KMS-11 (cell line): ENCODE measurements around the gene MGAT1.
"Not testable (repeated sequence)": the region's sequence is repeated elsewhere in the genome, so short reads cannot be mapped to it uniquely, and the experiment has no call there.

ENCODE experiments used
- H2AFZ ChIP-seq: fragments of 200-600 bp; sonication (generic); 2 replicates; pipeline ENCODE4 v1.6.1; 2016; ENCODE audit warnings: antibody characterized with exemption, mixed run types, low read depth
- H3K27ac ChIP-seq: fragments of 200-600 bp; sonication (generic); 2 replicates; pipeline ENCODE4 v1.6.1; 2016; ENCODE audit warnings: mild to moderate bottlenecking, mixed run types
- H3K27me3 ChIP-seq: fragments of 200-600 bp; sonication (generic); 2 replicates; pipeline ENCODE4 v1.6.1; 2017; ENCODE audit warnings: mild to moderate bottlenecking, low read depth, mixed run types, moderate library complexity; ENCODE audit not compliant: insufficient read depth
- H3K36me3 ChIP-seq: fragments of 200-600 bp; sonication (generic); 2 replicates; pipeline ENCODE4 v1.6.1; 2017; ENCODE audit warnings: mild to moderate bottlenecking, mixed run types; ENCODE audit not compliant: insufficient read depth
- H3K4me1 ChIP-seq: fragments of 200-600 bp; sonication (generic); 2 replicates; pipeline ENCODE4 v1.6.1; 2016; ENCODE audit warnings: mild to moderate bottlenecking, low read depth, mixed run types; ENCODE audit not compliant: poor library complexity, severe bottlenecking
- H3K4me2 ChIP-seq: fragments of 200-600 bp; sonication (generic); 2 replicates; pipeline ENCODE4 v1.7.0; 2016; ENCODE audit warnings: mild to moderate bottlenecking, mixed run types
- H3K4me3 ChIP-seq: fragments of 200-600 bp; sonication (generic); IDR thresholded peaks from 2 replicates; pipeline ENCODE4 v1.6.1; 2017; ENCODE audit warnings: low read depth, low read length, mixed read lengths; ENCODE audit not compliant: insufficient read depth
- H3K79me2 ChIP-seq: fragments of 200-600 bp; sonication (generic); 2 replicates; pipeline ENCODE4 v1.6.1; 2016; ENCODE audit warnings: low read depth, mixed run types; ENCODE audit not compliant: insufficient read depth
- H3K9ac ChIP-seq: fragments of 200-600 bp; sonication (generic); 2 replicates; pipeline ENCODE4 v1.6.1; 2016; ENCODE audit warnings: mild to moderate bottlenecking, mixed run types
- H4K20me1 ChIP-seq: fragments of 200-600 bp; sonication (generic); 2 replicates; pipeline ENCODE4 v1.6.1; 2016; ENCODE audit warnings: mild to moderate bottlenecking, mixed run types; ENCODE audit not compliant: insufficient read depth
- TF ChIP-seq, protein P1 (sequence below): fragments of 200-600 bp; sonication (generic); conservative IDR thresholded peaks from 2 replicates; pipeline ENCODE4 v1.6.1; 2017; ENCODE audit warnings: low read depth, mild to moderate bottlenecking, antibody characterized with exemption, low read length, moderate library complexity, mixed read lengths

The MGAT1 gene

DNA sequence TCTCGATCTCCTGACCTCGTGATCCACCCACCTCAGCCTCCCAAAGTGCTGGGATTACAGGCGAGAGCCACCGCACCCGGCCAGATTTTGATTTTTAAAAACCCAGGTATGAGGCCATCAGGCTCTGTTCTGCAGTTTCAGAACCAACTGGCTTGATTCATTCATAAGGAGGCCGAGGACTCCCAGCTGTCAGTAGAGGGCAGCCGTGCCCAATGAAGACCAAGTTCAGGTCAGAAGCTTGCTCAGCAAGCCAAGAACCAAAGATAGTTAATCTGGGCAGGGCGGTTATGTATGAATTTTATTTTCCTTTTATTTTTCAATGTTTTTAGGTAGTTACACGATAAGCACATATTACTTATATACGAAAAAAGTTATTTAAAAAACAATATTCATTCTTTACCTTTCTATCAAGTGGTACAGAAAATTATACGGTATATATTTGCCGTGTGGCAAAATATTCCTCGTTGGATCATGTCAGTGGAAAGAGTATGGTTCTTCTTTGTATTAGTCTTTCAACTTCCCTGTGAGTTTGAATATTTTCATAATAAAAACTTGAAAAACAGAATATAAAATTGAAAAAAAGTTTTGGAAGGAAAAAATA is 18.0 kb downstream of the MGAT1 start:
- Histone ChIP-seq H3K4me1 (no peaks in the 10 kb centered on the region), H3K9ac (no peak overlapping the region), H3K4me3 (no peak overlapping the region), H3K27me3 (no peaks in the 10 kb centered on the region), H3K4me2 (no peak overlapping the region), H2AFZ (no peak overlapping the region), H3K27ac (no peak overlapping the region), H3K36me3 (no peaks in the 10 kb centered on the region), H3K79me2 (no peaks in the 10 kb centered on the region), H4K20me1 (no peaks in the 10 kb centered on the region)
- TF ChIP-seq, protein P1, sequence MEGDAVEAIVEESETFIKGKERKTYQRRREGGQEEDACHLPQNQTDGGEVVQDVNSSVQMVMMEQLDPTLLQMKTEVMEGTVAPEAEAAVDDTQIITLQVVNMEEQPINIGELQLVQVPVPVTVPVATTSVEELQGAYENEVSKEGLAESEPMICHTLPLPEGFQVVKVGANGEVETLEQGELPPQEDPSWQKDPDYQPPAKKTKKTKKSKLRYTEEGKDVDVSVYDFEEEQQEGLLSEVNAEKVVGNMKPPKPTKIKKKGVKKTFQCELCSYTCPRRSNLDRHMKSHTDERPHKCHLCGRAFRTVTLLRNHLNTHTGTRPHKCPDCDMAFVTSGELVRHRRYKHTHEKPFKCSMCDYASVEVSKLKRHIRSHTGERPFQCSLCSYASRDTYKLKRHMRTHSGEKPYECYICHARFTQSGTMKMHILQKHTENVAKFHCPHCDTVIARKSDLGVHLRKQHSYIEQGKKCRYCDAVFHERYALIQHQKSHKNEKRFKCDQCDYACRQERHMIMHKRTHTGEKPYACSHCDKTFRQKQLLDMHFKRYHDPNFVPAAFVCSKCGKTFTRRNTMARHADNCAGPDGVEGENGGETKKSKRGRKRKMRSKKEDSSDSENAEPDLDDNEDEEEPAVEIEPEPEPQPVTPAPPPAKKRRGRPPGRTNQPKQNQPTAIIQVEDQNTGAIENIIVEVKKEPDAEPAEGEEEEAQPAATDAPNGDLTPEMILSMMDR, result peak; percentile 53

DNA sequence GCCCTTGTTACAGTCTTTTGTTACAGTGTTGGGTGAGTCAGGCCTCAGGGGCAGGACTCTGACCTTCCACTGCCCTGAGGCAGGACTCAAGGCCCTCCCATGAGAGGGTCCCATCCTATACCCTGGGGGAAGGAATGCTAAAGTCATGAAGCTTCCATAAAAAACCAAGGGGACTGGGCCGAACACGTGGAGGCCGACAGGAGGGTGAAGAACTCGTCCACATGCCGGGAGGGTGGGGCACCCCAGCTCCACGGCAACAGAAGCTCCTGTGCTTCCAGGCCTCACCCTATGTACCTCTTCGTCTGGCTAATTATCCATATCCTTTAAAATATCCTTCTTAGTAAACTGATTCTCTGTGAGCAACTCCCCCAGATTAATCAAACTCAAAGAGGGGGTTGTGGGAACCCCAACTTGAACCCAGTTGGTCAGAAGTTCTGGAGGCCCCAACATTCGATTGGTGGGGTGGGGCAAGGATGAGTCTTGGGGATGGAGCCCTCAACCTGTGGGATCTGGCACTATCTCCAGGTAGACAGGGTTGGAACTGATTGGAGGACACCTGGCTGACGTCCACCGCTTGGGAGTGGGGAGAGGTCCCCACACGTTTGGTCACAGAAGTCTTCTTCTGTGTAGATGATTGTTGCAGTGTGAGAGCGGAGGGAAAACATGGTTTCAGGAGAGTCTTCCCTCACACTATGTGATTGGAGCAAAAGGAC is 19.1 kb downstream of the MGAT1 start:
- no peaks in the 10 kb centered on the region for H3K36me3 ChIP-seq
- H3K9ac ChIP-seq, result no peak overlapping the region
- no peaks in the 10 kb centered on the region for H4K20me1 ChIP-seq
- H3K27ac ChIP-seq, result no peak overlapping the region
- TF ChIP-seq, protein P1, result no peak
- H3K4me1 ChIP-seq, result no peaks in the 10 kb centered on the region
- H3K4me3 ChIP-seq, result no peak overlapping the region
- H2AFZ ChIP-seq, result no peak overlapping the region
- no peak overlapping the region for H3K4me2 ChIP-seq
- H3K79me2 ChIP-seq, result no peaks in the 10 kb centered on the region
- H3K27me3 ChIP-seq, result no peaks in the 10 kb centered on the region

DNA sequence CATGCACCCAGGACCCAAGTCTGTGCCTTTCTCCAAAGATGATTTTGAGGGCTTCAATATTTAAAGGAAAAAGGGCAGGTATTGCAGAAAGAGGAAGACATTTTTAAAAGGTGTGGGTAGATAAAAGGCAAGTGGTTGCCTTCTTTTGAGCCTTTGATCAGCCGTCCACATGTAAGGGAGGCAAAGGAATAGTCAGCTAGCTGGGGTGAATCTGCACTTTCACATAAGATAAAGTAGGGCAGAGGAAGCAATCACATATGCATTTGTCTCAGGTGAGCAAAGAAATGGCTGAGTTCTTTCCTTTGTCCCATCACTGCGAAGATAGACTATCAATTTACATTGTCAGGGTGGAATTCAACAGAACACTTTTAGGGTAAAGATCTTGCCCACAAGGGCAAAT is 19.9 kb downstream of the MGAT1 start:
- Histone ChIP-seq H3K9ac (no peak overlapping the region), H4K20me1 (no peaks in the 10 kb centered on the region), H3K36me3 (no peaks in the 10 kb centered on the region), H3K4me1 (no peaks in the 10 kb centered on the region), H3K4me2 (no peak overlapping the region), H3K4me3 (no peak overlapping the region), H2AFZ (no peak overlapping the region), H3K79me2 (no peaks in the 10 kb centered on the region), H3K27ac (no peak overlapping the region), H3K27me3 (no peaks in the 10 kb centered on the region)
- TF ChIP-seq, protein P1, result no peak

DNA sequence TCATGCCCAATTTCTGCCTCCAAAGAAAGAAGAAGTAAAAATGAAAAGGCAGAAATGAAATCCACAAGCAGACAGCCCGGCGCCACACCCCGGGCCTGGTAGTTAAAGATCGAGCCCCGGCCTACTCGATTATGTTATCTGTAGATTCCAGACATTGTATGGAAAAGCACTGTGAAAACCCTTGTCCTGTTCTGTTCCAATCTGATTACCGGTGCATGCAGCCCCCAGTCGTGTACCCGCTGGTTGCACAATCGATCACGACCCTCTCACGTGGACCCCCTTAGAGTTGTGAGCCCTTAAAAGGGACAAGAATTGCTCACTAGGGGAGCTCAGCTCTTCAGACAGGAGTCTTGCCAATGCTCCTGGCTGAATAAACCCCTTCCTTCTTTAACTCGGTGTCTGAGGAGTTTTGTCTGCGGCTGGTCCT is 20.7 kb downstream of the MGAT1 start:
- not testable (repeated sequence) for H4K20me1 ChIP-seq, H3K79me2 ChIP-seq, H3K9ac ChIP-seq, H3K36me3 ChIP-seq, H3K4me1 ChIP-seq, H3K4me3 ChIP-seq, H3K27ac ChIP-seq, H2AFZ ChIP-seq, H3K27me3 ChIP-seq, H3K4me2 ChIP-seq

DNA sequence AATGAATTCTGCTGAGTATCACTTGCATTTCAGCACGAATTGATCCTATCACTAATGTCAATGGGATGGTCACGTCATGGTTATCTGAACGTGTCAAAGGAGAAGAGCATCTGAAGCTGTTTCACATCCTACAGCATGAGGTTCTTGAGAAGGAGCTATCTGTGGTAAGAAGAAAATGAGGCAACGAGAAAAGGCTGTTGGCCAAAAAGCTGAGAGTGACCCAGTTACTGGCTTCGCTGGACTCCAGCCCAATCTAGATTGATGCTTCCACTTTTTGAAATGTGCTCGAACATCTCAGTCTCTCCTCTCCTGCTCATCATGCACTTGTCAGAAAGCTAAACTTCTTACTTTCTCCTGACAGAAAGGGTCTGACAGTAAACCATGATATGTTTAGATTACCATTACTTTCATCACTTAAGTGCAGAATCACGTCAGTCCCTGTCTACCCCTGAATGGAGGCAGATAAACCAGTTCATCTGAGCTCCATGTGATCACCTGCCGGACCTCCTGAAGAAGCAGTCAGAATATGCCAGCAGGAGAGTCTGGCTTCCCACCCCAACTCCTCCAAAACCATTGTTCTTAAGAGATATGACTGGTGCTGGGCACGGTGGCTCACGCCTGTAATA is 22.5 kb downstream of the MGAT1 start:
- no peak overlapping the region for H2AFZ ChIP-seq
- H3K27ac ChIP-seq, result no peak overlapping the region
- H3K79me2 ChIP-seq, result no peaks in the 10 kb centered on the region
- no peaks in the 10 kb centered on the region for H3K27me3 ChIP-seq
- no peaks in the 10 kb centered on the region for H4K20me1 ChIP-seq
- no peaks in the 10 kb centered on the region for H3K36me3 ChIP-seq
- no peak overlapping the region for H3K9ac ChIP-seq
- TF ChIP-seq, protein P1, result no peak
- H3K4me3 ChIP-seq, result no peak overlapping the region
- H3K4me1 ChIP-seq, result no peaks in the 10 kb centered on the region
- no peak overlapping the region for H3K4me2 ChIP-seq
